OCI-LY3 (cell line): Measurements from ENCODE around the gene GTF2E1.

Experiments
- H2AFZ ChIP-seq: fragments of 200-600, 300-600 bp; shearing (Covaris generic); 2 replicates; pipeline ENCODE4 v1.6.0; 2014; ENCODE audit warnings: antibody characterized with exemption, low read depth, low read length
- H3K27ac ChIP-seq: fragments of 200-600, 300-600 bp; sonication (generic); 2 replicates; pipeline ENCODE4 v1.5.1; 2014; ENCODE audit warnings: mild to moderate bottlenecking, low read length, moderate library complexity, mixed read lengths
- H3K27me3 ChIP-seq: fragments of 200-600, 300-600 bp; sonication (generic); 2 replicates; pipeline ENCODE4 v1.6.1; 2014; ENCODE audit warnings: low read depth, low read length, mixed read lengths
- H3K36me3 ChIP-seq: fragments of 200-600, 300-600 bp; sonication (generic); replicated peaks from 2 replicates; pipeline ENCODE3; 2014; ENCODE audit warnings: low read depth, low read length, mixed read lengths
- H3K4me1 ChIP-seq: fragments of 300-600, 200-600 bp; sonication (generic); 2 replicates; pipeline ENCODE4 v1.6.1; 2014; ENCODE audit warnings: low read length, mixed read lengths
- H3K4me2 ChIP-seq: fragments of 200-600, 300-600 bp; sonication (generic); 2 replicates; pipeline ENCODE4 v1.6.1; 2014; ENCODE audit warnings: low read length, mixed read lengths
- H3K4me3 ChIP-seq: fragments of 300-600, 200-600 bp; sonication (generic); 2 replicates; pipeline ENCODE4 v1.5.1; 2014; ENCODE audit warnings: antibody characterized with exemption, mild to moderate bottlenecking, low read length, moderate library complexity
- H3K79me2 ChIP-seq: fragments of 300-600, 200-600 bp; shearing (Covaris generic); 2 replicates; pipeline ENCODE4 v1.6.1; 2014; ENCODE audit warnings: mild to moderate bottlenecking, low read length, mixed read lengths
- H3K9ac ChIP-seq: fragments of 300-600, 200-600 bp; shearing (Covaris generic); 2 replicates; pipeline ENCODE4 v1.6.0; 2014; ENCODE audit warnings: mild to moderate bottlenecking, low read length, moderate library complexity
- H3K9me3 ChIP-seq: fragments of 200-600, 300-600 bp; shearing (Covaris generic); 2 replicates; pipeline ENCODE4 v1.6.1; 2014; ENCODE audit warnings: low read length, mixed read lengths; ENCODE audit not compliant: insufficient read depth
- H4K20me1 ChIP-seq: fragments of 200-600, 300-600 bp; sonication (generic); 2 replicates; pipeline ENCODE4 v1.6.1; 2016; ENCODE audit warnings: low read length, mixed read lengths; ENCODE audit not compliant: insufficient read depth
- EZH2phosphoT487 ChIP-seq: fragments of 200-600 bp; shearing (Covaris generic); IDR thresholded peaks from 2 replicates; pipeline ENCODE4 v1.6.1; 2018; ENCODE audit warnings: antibody characterized with exemption, mixed run types, low read depth
- TF ChIP-seq, protein P1 (sequence below): fragments of 200-600, 300-600 bp; sonication (generic); IDR thresholded peaks from 2 replicates; pipeline ENCODE4 v1.5.1; 2014; ENCODE audit warnings: antibody characterized with exemption, low read length, low read depth

Gene GTF2E1

GRCh38 chr3:120770891-120771290 is 28.3 kb downstream of the GTF2E1 start:
- peaks cover 20% of the 10 kb centered on the region for H3K36me3 ChIP-seq
- TF ChIP-seq, protein P1, sequence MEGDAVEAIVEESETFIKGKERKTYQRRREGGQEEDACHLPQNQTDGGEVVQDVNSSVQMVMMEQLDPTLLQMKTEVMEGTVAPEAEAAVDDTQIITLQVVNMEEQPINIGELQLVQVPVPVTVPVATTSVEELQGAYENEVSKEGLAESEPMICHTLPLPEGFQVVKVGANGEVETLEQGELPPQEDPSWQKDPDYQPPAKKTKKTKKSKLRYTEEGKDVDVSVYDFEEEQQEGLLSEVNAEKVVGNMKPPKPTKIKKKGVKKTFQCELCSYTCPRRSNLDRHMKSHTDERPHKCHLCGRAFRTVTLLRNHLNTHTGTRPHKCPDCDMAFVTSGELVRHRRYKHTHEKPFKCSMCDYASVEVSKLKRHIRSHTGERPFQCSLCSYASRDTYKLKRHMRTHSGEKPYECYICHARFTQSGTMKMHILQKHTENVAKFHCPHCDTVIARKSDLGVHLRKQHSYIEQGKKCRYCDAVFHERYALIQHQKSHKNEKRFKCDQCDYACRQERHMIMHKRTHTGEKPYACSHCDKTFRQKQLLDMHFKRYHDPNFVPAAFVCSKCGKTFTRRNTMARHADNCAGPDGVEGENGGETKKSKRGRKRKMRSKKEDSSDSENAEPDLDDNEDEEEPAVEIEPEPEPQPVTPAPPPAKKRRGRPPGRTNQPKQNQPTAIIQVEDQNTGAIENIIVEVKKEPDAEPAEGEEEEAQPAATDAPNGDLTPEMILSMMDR = no peak

DNA sequence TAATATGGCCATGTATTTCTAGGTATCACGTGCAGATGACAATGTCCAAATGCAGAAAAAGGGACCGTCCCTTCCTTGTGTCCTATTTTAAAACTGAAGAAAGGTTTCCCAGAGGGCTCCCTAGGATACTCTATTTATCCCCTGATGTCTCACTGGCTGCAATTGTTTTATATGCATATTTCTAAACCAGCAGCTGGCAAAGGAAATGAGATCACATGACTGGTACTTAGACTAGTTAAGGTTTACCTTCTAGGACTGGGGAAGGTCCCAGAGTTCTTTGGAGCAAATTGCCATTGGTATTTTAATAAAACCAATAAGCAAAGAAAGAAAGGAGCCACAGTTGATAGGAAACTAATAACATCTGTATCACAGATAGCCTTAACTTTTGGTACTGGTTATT is 29.5 kb downstream of the GTF2E1 start:
- H3K4me3 ChIP-seq = no peak overlapping the region
- peaks cover 28% of the 10 kb centered on the region for H3K36me3 ChIP-seq
- H3K4me2 ChIP-seq = no peak overlapping the region

More at GRCh38 chr3:120770891-120771290, 28.3 kb downstream of the GTF2E1 start:
- H3K79me2 ChIP-seq = peaks cover 26% of the 10 kb centered on the region
- H3K27ac ChIP-seq = no peak overlapping the region
- no peak overlapping the region for H3K9ac ChIP-seq
- H3K4me3 ChIP-seq = no peak overlapping the region
- peaks cover 7% of the 10 kb centered on the region; the same call in 1 of the 2 replicates for H4K20me1 ChIP-seq
- no peak overlapping the region for H2AFZ ChIP-seq
- no peak overlapping the region for H3K4me2 ChIP-seq
- no peaks in the 10 kb centered on the region for H3K9me3 ChIP-seq
- H3K4me1 ChIP-seq = peaks cover 26% of the 10 kb centered on the region
- no peaks in the 10 kb centered on the region for H3K27me3 ChIP-seq

DNA sequence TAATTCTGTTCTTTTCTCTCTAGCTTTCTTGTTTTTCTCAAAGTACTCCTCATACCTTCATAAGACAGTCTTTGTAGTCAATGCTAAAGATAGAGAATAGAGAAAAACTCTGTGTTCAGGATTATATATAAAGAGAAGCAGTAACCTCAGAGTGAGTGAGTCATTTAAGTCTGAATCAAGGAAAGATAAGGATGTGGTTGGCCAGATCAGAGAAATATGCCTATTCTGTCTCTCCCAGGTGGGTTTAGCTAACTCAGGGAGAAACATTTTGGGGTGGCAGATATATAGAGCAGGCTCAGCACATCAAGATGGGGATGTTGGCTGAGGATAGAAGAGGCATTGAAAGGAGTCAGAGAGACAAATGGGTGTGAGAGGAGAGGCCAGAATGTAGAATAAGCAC is 31.4 kb downstream of the GTF2E1 start:
- Histone ChIP-seq H3K36me3 (peaks cover 30% of the 10 kb centered on the region), H3K4me3 (no peak overlapping the region), H3K27ac (no peak overlapping the region), H3K4me1 (peaks cover 23% of the 10 kb centered on the region), H3K27me3 (no peaks in the 10 kb centered on the region), H3K79me2 (peaks cover 6% of the 10 kb centered on the region; the same call in 1 of the 2 replicates), H4K20me1 (no peaks in the 10 kb centered on the region), H2AFZ (no peak overlapping the region), H3K9ac (no peak overlapping the region), H3K4me2 (no peak overlapping the region), H3K9me3 (no peaks in the 10 kb centered on the region)
- no peak for TF ChIP-seq EZH2phosphoT487
- TF ChIP-seq, protein P1 = no peak

More for the DNA sequence above, 29.5 kb downstream of the GTF2E1 start:
- Histone ChIP-seq H3K9ac (no peak overlapping the region), H3K9me3 (no peaks in the 10 kb centered on the region), H3K27me3 (no peaks in the 10 kb centered on the region), H4K20me1 (no peaks in the 10 kb centered on the region), H3K27ac (no peak overlapping the region), H2AFZ (no peak overlapping the region), H3K4me1 (peaks cover 23% of the 10 kb centered on the region), H3K79me2 (peaks cover 14% of the 10 kb centered on the region)
- TF ChIP-seq, protein P1 = no peak
- TF ChIP-seq EZH2phosphoT487 = no peak

- Histone ChIP-seq H3K9ac (no peak overlapping the region), H3K27ac (no peak overlapping the region), H4K20me1 (no peaks in the 10 kb centered on the region), H3K79me2 (no peaks in the 10 kb centered on the region; the same call in 1 of the 2 replicates), H3K9me3 (no peaks in the 10 kb centered on the region), H3K4me2 (no peak overlapping the region), H3K4me1 (peaks cover 30% of the 10 kb centered on the region), H3K36me3 (peaks cover 36% of the 10 kb centered on the region), H3K4me3 (no peak overlapping the region), H2AFZ (no peak overlapping the region), H3K27me3 (no peaks in the 10 kb centered on the region)
- no peak for TF ChIP-seq EZH2phosphoT487
- TF ChIP-seq, protein P1 = no peak
Observed at GRCh38 chr3:120775411-120775810, 32.9 kb downstream of the GTF2E1 start.
